ENCODE data around the gene DCBLD1. TPM values are rescaled to one million over a fixed set of nuclear protein-coding genes. Genes with fewer than 3 reads are reported as not detected.

Gene DCBLD1
- total and polyA plus RNA-seq, 2 of the 13 experiments (the other 11 are each of a cell fraction or from before 2014, with no cell fraction given): 23.2 to 41.5 TPM

GRCh38 chr6:117496383-117496990 lies 14.0 kb downstream of the DCBLD1 start:
- Histone ChIP-seq H3K9me3 (ENCODE audit: low read length) (no peaks in the 10 kb centered on the region), H3K4me2 (ENCODE audit: low read depth, low read length) (no peak overlapping the region), H3K9ac (ENCODE audit: insufficient read depth, low read depth, low read length) (no peak overlapping the region), H3K27me3 (ENCODE audit: control insufficient read depth in 1 of 2, insufficient read depth in 2 of 2, low read length in 2 of 2) (no peaks in the 10 kb centered on the region), H3K79me2 (ENCODE audit: insufficient read depth, low read length) (peaks cover 92% of the 10 kb centered on the region), H3K4me3 (replicated peaks in 1 of 3; ENCODE audit: insufficient read depth in 1 of 3, low read depth in 2 of 3, low read length in 3 of 3) (no peak overlapping the region), H4K20me1 (ENCODE audit: insufficient read depth, low read length) (no peaks in the 10 kb centered on the region), H3K4me1 (ENCODE audit: insufficient read depth, low read length) (peaks cover 52% of the 10 kb centered on the region), H3K36me3 (replicated peaks in 1 of 2; ENCODE audit: control insufficient read depth in 1 of 2, insufficient read depth in 2 of 2, low read length in 2 of 2) (no peaks in the 10 kb centered on the region; a peak in 2 of 5 replicates), H3K27ac (ENCODE audit: extremely low read length, insufficient read depth, low read length) (no peak overlapping the region), H2AFZ (ENCODE audit: low read length) (no peak overlapping the region)
- no peak for TF ChIP-seq CEBPB (IDR thresholded peaks at IDR 0.05; ENCODE audit: borderline replicate concordance, low read depth, low read length)
- WGBS (ENCODE audit: low lambda C conversion rate): 96% methylated on average over 1 of the region's 1 CpG
- intact Hi-C loops (cut with micrococcal nuclease; ENCODE audit: unreplicated experiment): no loop called here
- ATAC-seq (no peak), FAIRE-seq (no peak), DNase-seq (ENCODE audit: low spot score) (no peak)
- POLR2A ChIA-PET: interaction anchor here (1.0 kb wide), 1 partner anchor 10 kb away, joined by 3 read pairs; no protein-coding TSS in a partner anchor
- CTCF ChIA-PET (ENCODE audit: low intra/inter-chr PET ratio, low total read pairs): no interaction called here
- in situ Hi-C loops (cut with HindIII; ENCODE audit: extremely low pct_ligation_motif_present, low pct_unique_long_range_greater_than_20kb): no loop called here
- no TSS peak for BruUV-seq (replicated peaks)

GRCh38 chr6:117497237-117497636 lies 14.8 kb downstream of the DCBLD1 start:
- no peak overlapping the region for H3K4me3 ChIP-seq (replicated peaks in 1 of 3; ENCODE audit: insufficient read depth in 1 of 3, low read depth in 2 of 3, low read length in 3 of 3)
- H3K4me2 ChIP-seq (ENCODE audit: low read depth, low read length): no peak overlapping the region
- 100% methylated on average over 1 of the region's 1 CpG for WGBS (ENCODE audit: low lambda C conversion rate)
- H3K9ac ChIP-seq (ENCODE audit: insufficient read depth, low read depth, low read length): no peak overlapping the region
- no peak for TF ChIP-seq ZFAT (CRISPR knock-in tag; conservative IDR thresholded peaks at IDR 0.05)
- H4K20me1 ChIP-seq (ENCODE audit: insufficient read depth, low read length): no peaks in the 10 kb centered on the region
- ChIA-PET POLR2A (interaction anchor here (0.8 kb wide), 1 partner anchor 105 kb away, joined by 3 read pairs; the partner anchor contains the start of gene GOPC), CTCF (ENCODE audit: low intra/inter-chr PET ratio, low total read pairs) (no interaction called here)
- no TSS peak for BruUV-seq (replicated peaks)
- H3K79me2 ChIP-seq (ENCODE audit: insufficient read depth, low read length): peaks cover 91% of the 10 kb centered on the region
- H3K27me3 ChIP-seq (ENCODE audit: control insufficient read depth in 1 of 2, insufficient read depth in 2 of 2, low read length in 2 of 2): no peaks in the 10 kb centered on the region
- ATAC-seq: no peak
- no peak for DNase-seq (ENCODE audit: low spot score)
- no peaks in the 10 kb centered on the region; a peak in 2 of 5 replicates for H3K36me3 ChIP-seq (replicated peaks in 1 of 2; ENCODE audit: control insufficient read depth in 1 of 2, insufficient read depth in 2 of 2, low read length in 2 of 2)
- in situ Hi-C loops (cut with HindIII; ENCODE audit: extremely low pct_ligation_motif_present, low pct_unique_long_range_greater_than_20kb): no loop called here
- FAIRE-seq: no peak
- no peak overlapping the region for H3K27ac ChIP-seq (ENCODE audit: extremely low read length, insufficient read depth, low read length)
- intact Hi-C loops (cut with micrococcal nuclease; ENCODE audit: unreplicated experiment): no loop called here
- H2AFZ ChIP-seq (ENCODE audit: low read length): no peak overlapping the region
- peaks cover 59% of the 10 kb centered on the region for H3K4me1 ChIP-seq (ENCODE audit: insufficient read depth, low read length)
- no peaks in the 10 kb centered on the region for H3K9me3 ChIP-seq (ENCODE audit: low read length)
